Measurements from ENCODE around the gene ALG10B.

Gene ALG10B

GRCh38 chr12:38374751-38375150 lies 58.2 kb downstream of the ALG10B start:
- POLR2A ChIA-PET: no interaction called here

More at GRCh38 chr12:38374751-38375150, 58.2 kb downstream of the ALG10B start:
- TF ChIP-seq, protein P1, sequence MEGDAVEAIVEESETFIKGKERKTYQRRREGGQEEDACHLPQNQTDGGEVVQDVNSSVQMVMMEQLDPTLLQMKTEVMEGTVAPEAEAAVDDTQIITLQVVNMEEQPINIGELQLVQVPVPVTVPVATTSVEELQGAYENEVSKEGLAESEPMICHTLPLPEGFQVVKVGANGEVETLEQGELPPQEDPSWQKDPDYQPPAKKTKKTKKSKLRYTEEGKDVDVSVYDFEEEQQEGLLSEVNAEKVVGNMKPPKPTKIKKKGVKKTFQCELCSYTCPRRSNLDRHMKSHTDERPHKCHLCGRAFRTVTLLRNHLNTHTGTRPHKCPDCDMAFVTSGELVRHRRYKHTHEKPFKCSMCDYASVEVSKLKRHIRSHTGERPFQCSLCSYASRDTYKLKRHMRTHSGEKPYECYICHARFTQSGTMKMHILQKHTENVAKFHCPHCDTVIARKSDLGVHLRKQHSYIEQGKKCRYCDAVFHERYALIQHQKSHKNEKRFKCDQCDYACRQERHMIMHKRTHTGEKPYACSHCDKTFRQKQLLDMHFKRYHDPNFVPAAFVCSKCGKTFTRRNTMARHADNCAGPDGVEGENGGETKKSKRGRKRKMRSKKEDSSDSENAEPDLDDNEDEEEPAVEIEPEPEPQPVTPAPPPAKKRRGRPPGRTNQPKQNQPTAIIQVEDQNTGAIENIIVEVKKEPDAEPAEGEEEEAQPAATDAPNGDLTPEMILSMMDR (IDR thresholded peaks at IDR 0.05; ENCODE audit: insufficient read depth, low read length, missing control alignments): no peak
- H3K4me3 ChIP-seq (ENCODE audit: low read depth, low read length): no peak overlapping the region
- no peak for DNase-seq (ENCODE audit: low read depth, low spot score)
- CTCF ChIA-PET: no interaction called here

All from AG04449 (cell line).